Neural progenitor cell (in vitro differentiated cells): ENCODE measurements around the gene CRYM.

Source experiments
- CTCF ChIP-seq: fragments of 200-600 bp; sonication (generic); IDR thresholded peaks from 2 replicates; pipeline ENCODE4 v1.5.1; 2017; ENCODE audit warnings: antibody characterized with exemption, mild to moderate bottlenecking
- EZH2 ChIP-seq: fragments of 200-600 bp; sonication (generic); IDR thresholded peaks from 2 replicates; pipeline ENCODE4 v1.6.1; 2017; ENCODE audit warnings: antibody characterized with exemption, mild to moderate bottlenecking, moderate library complexity

GRCh38 chr16:21300309-21301167, 22.4 kb upstream of the CRYM start:
- peak; percentile 90 for TF ChIP-seq CTCF
- no peak for TF ChIP-seq EZH2
